SU-DHL-6 (cell line): ENCODE measurements around the gene GALNT10.

Source experiments
- CTCF ChIP-seq: fragments of 200-600 bp; sonication (generic); IDR thresholded peaks from one replicate; pipeline ENCODE4 v1.5.1; 2017; ENCODE audit warnings: antibody characterized with exemption, mild to moderate bottlenecking, low read length, moderate library complexity; ENCODE audit not compliant: insufficient read depth, poor library complexity, severe bottlenecking
- EZH2phosphoT487 ChIP-seq: fragments of 200-600 bp; sonication (generic), shearing (Covaris generic); conservative IDR thresholded peaks from 2 replicates; pipeline ENCODE4 v1.6.1; 2018; ENCODE audit warnings: mild to moderate bottlenecking, antibody characterized with exemption, low read length, moderate library complexity, mixed read lengths

GRCh38 chr5:154401355-154401754 is 210.8 kb downstream of the GALNT10 start:
- TF ChIP-seq CTCF (no peak), EZH2phosphoT487 (no peak)
